ENCODE measurements around the gene SLC40A1. TPM values are rescaled to one million over a fixed set of nuclear protein-coding genes. Genes with fewer than 3 reads are reported as not detected.

SLC40A1 gene
- total RNA-seq, 1 donor from 2014 or later: 40.8 TPM

- Histone ChIP-seq H3K9me3 (no peaks in the 10 kb centered on the region), H3K4me3 (no peak overlapping the region), H3K36me3 (no peaks in the 10 kb centered on the region), H3K4me1 (peaks cover 0 to 26% of the 10 kb centered on the region in 2 donors), H3K27me3 (no peaks in the 10 kb centered on the region), H3K27ac (peak overlapping the region; percentile 63 to 71)
- no peak for DNase-seq (ENCODE audit: low spot score in 2 of 2)
- intact Hi-C loops (cut with DNase I): no loop called here
- no peak for TF ChIP-seq CTCF (IDR thresholded peaks at IDR 0.05)
Observed at GRCh38 chr2:189521699-189522434, 58.7 kb downstream of the SLC40A1 start.

GRCh38 chr2:189519631-189520387, 60.8 kb downstream of the SLC40A1 start:
- intact Hi-C loops (cut with DNase I): no loop called here
- no peak for TF ChIP-seq CTCF (IDR thresholded peaks at IDR 0.05)
- Histone ChIP-seq H3K27ac (no peak overlapping the region), H3K27me3 (no peaks in the 10 kb centered on the region), H3K4me3 (no peak overlapping the region), H3K4me1 (peaks cover 2 to 24% of the 10 kb centered on the region in 2 donors), H3K36me3 (no peaks in the 10 kb centered on the region), H3K9me3 (no peaks in the 10 kb centered on the region)
- DNase-seq (ENCODE audit: low spot score in 2 of 2): no peak

- Histone ChIP-seq H3K9me3 (no peaks in the 10 kb centered on the region), H3K4me3 (no peak overlapping the region), H3K27me3 (no peaks in the 10 kb centered on the region), H3K36me3 (no peaks in the 10 kb centered on the region), H3K27ac (no peak overlapping the region), H3K4me1 (peaks cover 2 to 18% of the 10 kb centered on the region in 2 donors)
- no peak for DNase-seq (ENCODE audit: low spot score in 2 of 2)
- TF ChIP-seq CTCF (IDR thresholded peaks at IDR 0.05): no peak
- intact Hi-C loops (cut with DNase I): no loop called here
Observed at GRCh38 chr2:189517847-189518535, 62.6 kb downstream of the SLC40A1 start.

- intact Hi-C loops (cut with DNase I): no loop called here
- no peak overlapping the region for H3K4me3 ChIP-seq
- no peaks in the 10 kb centered on the region for H3K27me3 ChIP-seq
- no peaks in the 10 kb centered on the region for H3K36me3 ChIP-seq
- no peak for DNase-seq (ENCODE audit: low spot score in 2 of 2)
- no peaks in the 10 kb centered on the region for H3K9me3 ChIP-seq
- H3K27ac ChIP-seq: peak overlapping the region in 1 of 2 donors; percentile 38
- no peak for TF ChIP-seq CTCF (IDR thresholded peaks at IDR 0.05)
- peaks cover 2 to 7% of the 10 kb centered on the region in 2 donors for H3K4me1 ChIP-seq
Observed at GRCh38 chr2:189516546-189516945, 64.0 kb downstream of the SLC40A1 start.

- peaks cover 2 to 8% of the 10 kb centered on the region in 2 donors for H3K4me1 ChIP-seq
- peak overlapping the region; percentile 6 to 38 for H3K27ac ChIP-seq
- intact Hi-C loops (cut with DNase I): no loop called here
- no peak for TF ChIP-seq CTCF (IDR thresholded peaks at IDR 0.05)
- no peak overlapping the region for H3K4me3 ChIP-seq
- H3K9me3 ChIP-seq: no peaks in the 10 kb centered on the region
- no peaks in the 10 kb centered on the region for H3K36me3 ChIP-seq
- DNase-seq (ENCODE audit: low spot score in 2 of 2): no peak
- H3K27me3 ChIP-seq: no peaks in the 10 kb centered on the region
Observed at GRCh38 chr2:189515264-189515663, 65.3 kb downstream of the SLC40A1 start.
